Endothelial cell of umbilical vein (primary cell): ENCODE measurements around the gene PLPP2. TPM values are rescaled to one million over a fixed set of nuclear protein-coding genes. Genes with fewer than 3 reads are reported as not detected.
A peak's percentile ranks its signal among the peaks of the same experiment; 100 is the strongest.

ENCODE experiments used
- BruUV-seq: library from RNA; stranded (reverse); fragments of 400-500 nt; replicated peaks from 2 replicates; lab custom pipeline; 2021; lab: Mats Ljungman, UMichigan
- CTCF ChIA-PET: fragments of 300-600, 350-600 bp; sonication (Branson Sonifier 250); formaldehyde crosslinking; loops from one replicate; lab custom pipeline; 2021; ENCODE audit warnings: antibody characterized with exemption, inconsistent platforms; lab: Charles Lee
- POLR2A ChIA-PET: fragments of 300-600, 350-600 bp; sonication (Branson Sonifier 250); formaldehyde crosslinking; loops from one replicate; lab custom pipeline; 2021; ENCODE audit warnings: antibody characterized with exemption, inconsistent platforms; lab: Charles Lee
- DNase-seq: peaks from one replicate; pipeline ENCODE4 v3.0.0-alpha.2; 2011; ENCODE audit warnings: low read depth, low spot score
- FAIRE-seq: peaks from 2 replicates; lab custom pipeline; 2011; peaks lifted over from hg19 to GRCh38; lab: Jason Lieb, UNC
- H2AFZ ChIP-seq: 2 replicates; pipeline ENCODE4 v1.6.0; 2012; ENCODE audit warnings: low read depth, low read length, control low read depth, inconsistent platforms
- H3K27ac ChIP-seq: 2 replicates; pipeline ENCODE4 v1.5.1; 2011; ENCODE audit warnings: low read depth, mild to moderate bottlenecking, control low read depth, low read length, moderate library complexity; ENCODE audit not compliant: insufficient read depth
- H3K27me3 ChIP-seq, 2 experiments: 2 replicates each; pipeline versions ENCODE4 v1.6.0 to v1.6.1; 2011; ENCODE audit warnings: low read length in 2 of 2, mixed read lengths in 1 of 2; ENCODE audit not compliant: control insufficient read depth in 2 of 2, insufficient read depth in 2 of 2
- H3K36me3 ChIP-seq, 2 experiments: 2 replicates in 1 of 2; 3 replicates in 1 of 2; pipeline ENCODE4 v1.5.1; 2011; ENCODE audit warnings: low read length in 2 of 2, mild to moderate bottlenecking in 1 of 2, moderate library complexity in 1 of 2; ENCODE audit not compliant: control insufficient read depth in 2 of 2, insufficient read depth in 2 of 2; ENCODE audit errors: extremely low read depth in 1 of 2
- H3K4me1 ChIP-seq: 3 replicates; pipeline ENCODE4 v1.5.1; 2011; ENCODE audit warnings: mild to moderate bottlenecking, low read length; ENCODE audit not compliant: control insufficient read depth, insufficient read depth; ENCODE audit errors: extremely low read depth
- H3K4me2 ChIP-seq: 2 replicates; pipeline ENCODE4 v1.6.1; 2011; ENCODE audit warnings: low read length, control low read depth, mixed read lengths; ENCODE audit not compliant: insufficient read depth
- H3K4me3 ChIP-seq, 3 experiments: fragments of 200-600 bp in 1 of 3; sonication (generic), shearing (Covaris generic) in 1 of 3; replicated peaks in 1 of 3; 2 replicates each; pipeline ENCODE4 v1.5.1; 2011 to 2016; ENCODE audit warnings: control low read depth in 3 of 3, low read length in 3 of 3, mild to moderate bottlenecking in 2 of 3, inconsistent platforms in 1 of 3, low read depth in 1 of 3, moderate library complexity in 1 of 3; ENCODE audit not compliant: insufficient read depth in 1 of 3
- H3K79me2 ChIP-seq: 2 replicates; pipeline ENCODE4 v1.6.0; 2012; ENCODE audit warnings: low read length, inconsistent platforms; ENCODE audit not compliant: control insufficient read depth, insufficient read depth
- H3K9ac ChIP-seq: replicated peaks from 2 replicates; pipeline ENCODE3; 2011; ENCODE audit warnings: low read length, control low read depth; ENCODE audit not compliant: insufficient read depth; ENCODE audit errors: extremely low read depth
- H3K9me1 ChIP-seq: replicated peaks from 3 replicates; pipeline ENCODE4 v1.6.0; 2011; ENCODE audit warnings: mild to moderate bottlenecking, low read length; ENCODE audit not compliant: control insufficient read depth, insufficient read depth; ENCODE audit errors: extremely low read depth
- H3K9me3 ChIP-seq: replicated peaks from 2 replicates; pipeline ENCODE4 v1.5.1; 2012; ENCODE audit warnings: low read length, inconsistent platforms; ENCODE audit not compliant: control insufficient read depth, insufficient read depth
- H4K20me1 ChIP-seq: replicated peaks from 2 replicates; pipeline ENCODE3; 2011; ENCODE audit warnings: mild to moderate bottlenecking, low read length; ENCODE audit not compliant: control insufficient read depth, insufficient read depth; ENCODE audit errors: extremely low read depth
- EZH2 ChIP-seq: IDR thresholded peaks from 2 replicates; pipeline ENCODE4 v1.6.1; 2012; ENCODE audit warnings: borderline replicate concordance, low read depth, mild to moderate bottlenecking, moderate library complexity, low read length, inconsistent platforms; ENCODE audit not compliant: severe bottlenecking
- FOS ChIP-seq: IDR thresholded peaks from 2 replicates; pipeline ENCODE4 v1.6.1; 2011; ENCODE audit warnings: mild to moderate bottlenecking, low read length, moderate library complexity, borderline replicate concordance; ENCODE audit not compliant: insufficient read depth
- GATA2 ChIP-seq: IDR thresholded peaks from 2 replicates; pipeline ENCODE4 v1.7.0; 2011; ENCODE audit warnings: low read depth, mild to moderate bottlenecking, moderate library complexity, mixed read lengths, low read length; ENCODE audit not compliant: insufficient read length, insufficient read depth
- JUN ChIP-seq: IDR thresholded peaks from 2 replicates; pipeline ENCODE4 v1.6.1; 2011; ENCODE audit warnings: borderline replicate concordance, low read depth; ENCODE audit not compliant: insufficient read length, insufficient read depth
- MYC ChIP-seq: IDR thresholded peaks from one replicate; pipeline ENCODE4 v1.6.1; 2011; ENCODE audit warnings: mild to moderate bottlenecking, low read depth, low read length
- POLR2AphosphoS5 ChIP-seq: IDR thresholded peaks from 2 replicates; pipeline ENCODE4 v1.6.1; 2012; ENCODE audit warnings: low read depth, mild to moderate bottlenecking, control low read depth, low read length, moderate library complexity; ENCODE audit not compliant: insufficient read depth
- dilution Hi-C: fragments of 300-500 bp; cut with MboI; formaldehyde crosslinking; loops from one replicate; pipeline ENCODE4 v1.15.0; 2019; ENCODE audit warnings: low sequenced_read_pairs; ENCODE audit not compliant: extremely low pct_ligation_motif_present
- intact Hi-C: fragments of 100-400 bp; cut with micrococcal nuclease; formaldehyde crosslinking; loops from one replicate; pipeline ENCODE4 v1.10.0; 2022
- polyA plus RNA-seq, 4 experiments: library from polyadenylated mRNA; depleted of rRNA in 3 of 4; stranded (reverse) in 3 of 4; unstranded in 1 of 4; fragments of >200 nt; gene quantifications; 2 replicates each; pipeline versions ENCODE4 v1.2.1 to v1.2.3, GENCODE V29; 2011 to 2012; ENCODE audit warnings: missing spikeins in 1 of 4
- total RNA-seq: library from RNA; stranded (reverse); gene quantifications from 2 replicates; pipeline ENCODE4 v1.2.3, GENCODE V29; 2021
- TF ChIP-seq, protein P1 (sequence below), 2 donors: IDR thresholded peaks; 1 replicate in 1 of 2; 2 replicates in 1 of 2; pipeline ENCODE4 v1.5.1; 2011; ENCODE audit warnings: low read length in 2 of 2, mild to moderate bottlenecking in 2 of 2, moderate library complexity in 2 of 2, control low read depth in 1 of 2, inconsistent platforms in 1 of 2, low read depth in 1 of 2; ENCODE audit not compliant: insufficient read depth in 1 of 2; ENCODE audit errors: extremely low read depth in 1 of 2
- TF ChIP-seq, protein P2 (sequence below): IDR thresholded peaks from 2 replicates; pipeline ENCODE4 v1.6.1; 2011; ENCODE audit not compliant: insufficient read depth, insufficient read length

PLPP2 gene
- total and polyA plus RNA-seq, 2 donors (not counting 3 experiments of a cell fraction or from before 2014, with no cell fraction given), result 27.9 to 34.3 TPM

DNA sequence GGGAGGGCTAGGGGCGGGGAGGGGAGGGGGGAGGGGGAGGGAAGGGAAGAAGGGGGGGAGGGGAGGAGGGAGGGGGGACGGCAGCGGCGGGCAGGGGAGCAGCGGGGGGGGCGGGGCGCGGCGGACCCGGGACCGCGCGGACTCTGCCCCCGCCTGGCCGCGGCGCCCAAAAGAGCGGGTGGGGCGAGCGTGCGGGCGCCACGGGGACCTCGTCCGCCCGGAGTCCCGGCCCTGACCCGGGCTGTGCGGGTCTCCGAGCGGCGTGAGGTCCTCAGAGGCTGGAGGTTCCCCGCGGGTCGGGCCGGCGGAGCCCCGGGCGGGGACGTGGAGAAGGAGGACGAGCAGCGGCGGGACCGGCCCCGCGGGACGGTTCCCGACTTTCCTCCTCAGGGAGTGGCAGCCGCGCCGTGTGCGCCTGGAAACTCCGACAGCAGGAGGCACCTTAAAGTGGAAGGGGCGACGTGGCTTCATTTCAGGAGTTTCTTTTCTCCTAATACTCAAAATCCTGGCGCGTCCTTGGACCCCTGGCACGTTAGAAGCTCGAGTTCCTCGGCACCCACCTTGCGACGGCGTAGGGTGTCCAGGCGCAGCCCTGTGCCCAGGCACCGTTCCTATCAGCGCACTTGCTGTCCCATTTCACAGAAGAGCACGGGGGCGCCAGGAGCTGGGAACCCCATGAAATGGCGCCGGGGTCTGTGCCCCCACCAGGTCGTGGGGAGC, 518 bp upstream of the PLPP2 start:
- CTCF ChIA-PET, result interaction anchor here (0.7 kb wide), 1 partner anchor 19 kb away, joined by 3 read pairs; no protein-coding TSS in a partner anchor
- H3K9me3 ChIP-seq, result no peaks in the 10 kb centered on the region
- no peak for TF ChIP-seq GATA2
- TF ChIP-seq MYC, result no peak
- TF ChIP-seq, protein P1, sequence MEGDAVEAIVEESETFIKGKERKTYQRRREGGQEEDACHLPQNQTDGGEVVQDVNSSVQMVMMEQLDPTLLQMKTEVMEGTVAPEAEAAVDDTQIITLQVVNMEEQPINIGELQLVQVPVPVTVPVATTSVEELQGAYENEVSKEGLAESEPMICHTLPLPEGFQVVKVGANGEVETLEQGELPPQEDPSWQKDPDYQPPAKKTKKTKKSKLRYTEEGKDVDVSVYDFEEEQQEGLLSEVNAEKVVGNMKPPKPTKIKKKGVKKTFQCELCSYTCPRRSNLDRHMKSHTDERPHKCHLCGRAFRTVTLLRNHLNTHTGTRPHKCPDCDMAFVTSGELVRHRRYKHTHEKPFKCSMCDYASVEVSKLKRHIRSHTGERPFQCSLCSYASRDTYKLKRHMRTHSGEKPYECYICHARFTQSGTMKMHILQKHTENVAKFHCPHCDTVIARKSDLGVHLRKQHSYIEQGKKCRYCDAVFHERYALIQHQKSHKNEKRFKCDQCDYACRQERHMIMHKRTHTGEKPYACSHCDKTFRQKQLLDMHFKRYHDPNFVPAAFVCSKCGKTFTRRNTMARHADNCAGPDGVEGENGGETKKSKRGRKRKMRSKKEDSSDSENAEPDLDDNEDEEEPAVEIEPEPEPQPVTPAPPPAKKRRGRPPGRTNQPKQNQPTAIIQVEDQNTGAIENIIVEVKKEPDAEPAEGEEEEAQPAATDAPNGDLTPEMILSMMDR (IDR thresholded peaks at IDR 0.05; ENCODE audit: extremely low read depth in 1 of 2, insufficient read depth in 1 of 2, low read depth in 1 of 2, low read length in 2 of 2), result no peak
- TF ChIP-seq POLR2AphosphoS5, result no peak
- TF ChIP-seq EZH2, result peak; percentile 73
- no peak for TF ChIP-seq JUN
- no peak for TF ChIP-seq FOS
- TF ChIP-seq, protein P2, sequence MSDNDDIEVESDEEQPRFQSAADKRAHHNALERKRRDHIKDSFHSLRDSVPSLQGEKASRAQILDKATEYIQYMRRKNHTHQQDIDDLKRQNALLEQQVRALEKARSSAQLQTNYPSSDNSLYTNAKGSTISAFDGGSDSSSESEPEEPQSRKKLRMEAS, result no peak
- H4K20me1 ChIP-seq, result no peaks in the 10 kb centered on the region
- dilution Hi-C loops, result no loop called here
- DNase-seq, result no peak
- peaks cover 16 to 28% of the 10 kb centered on the region in 2 experiments for H3K27me3 ChIP-seq
- H3K27ac ChIP-seq, result no peak overlapping the region
- POLR2A ChIA-PET, result no interaction called here
- no peak overlapping the region for H2AFZ ChIP-seq
- no TSS peak for BruUV-seq
- H3K9ac ChIP-seq, result no peak overlapping the region
- intact Hi-C loops, result loop anchor here (10.0 kb wide), 2 partner anchors 53 to 213 kb away; partner anchors contain the start of genes MIER2 and TPGS1
- no peaks in the 10 kb centered on the region for H3K9me1 ChIP-seq
- peaks cover 11% of the 10 kb centered on the region for H3K4me1 ChIP-seq
- no peak overlapping the region for H3K4me2 ChIP-seq
- no peaks in the 10 kb centered on the region for H3K79me2 ChIP-seq
- FAIRE-seq, result no peak
- H3K36me3 ChIP-seq, result no peaks in the 10 kb centered on the region
- no peak overlapping the region for H3K4me3 ChIP-seq
